ENCODE measurements around the gene MRPL21.

The MRPL21 gene

GRCh38 chr11:68893282-68893681 lies 10.3 kb downstream of the MRPL21 start:
- Histone ChIP-seq H3K9me3 (replicated peaks; ENCODE audit: insufficient read depth, low read length) (no peaks in the 10 kb centered on the region), H3K9me2 (replicated peaks; ENCODE audit: insufficient read depth, low read length) (no peaks in the 10 kb centered on the region), H3K4me3 (ENCODE audit: low read length) (no peak overlapping the region), H3K27me3 (replicated peaks; ENCODE audit: insufficient read depth, low read length) (no peaks in the 10 kb centered on the region), H3K9ac (ENCODE audit: low read length) (no peak overlapping the region), H3K4me2 (ENCODE audit: low read depth, low read length) (no peak overlapping the region), H2AFZ (ENCODE audit: low read length) (no peak overlapping the region), H3K27ac (ENCODE audit: low read length) (no peak overlapping the region), H4K20me1 (ENCODE audit: insufficient read depth, low read length) (no peaks in the 10 kb centered on the region), H3K4me1 (ENCODE audit: low read length) (no peaks in the 10 kb centered on the region), H3F3A (ENCODE audit: insufficient read depth, low read length) (no peaks in the 10 kb centered on the region), H3K36me3 (replicated peaks; ENCODE audit: insufficient read depth, low read length) (no peaks in the 10 kb centered on the region; the same call in 1 of the 2 replicates), H3K79me2 (ENCODE audit: low read length) (no peaks in the 10 kb centered on the region; the same call in 1 of the 2 replicates)
- TF ChIP-seq CTCF (IDR thresholded peaks at IDR 0.05; ENCODE audit: low read length) (no peak), EZH2 (optimal IDR thresholded peaks at IDR 0.05; ENCODE audit: low read depth, low read length) (no peak), EZH2phosphoT487 (IDR thresholded peaks at IDR 0.05; ENCODE audit: low read length) (no peak)
- DNase-seq, result no peak

DNA sequence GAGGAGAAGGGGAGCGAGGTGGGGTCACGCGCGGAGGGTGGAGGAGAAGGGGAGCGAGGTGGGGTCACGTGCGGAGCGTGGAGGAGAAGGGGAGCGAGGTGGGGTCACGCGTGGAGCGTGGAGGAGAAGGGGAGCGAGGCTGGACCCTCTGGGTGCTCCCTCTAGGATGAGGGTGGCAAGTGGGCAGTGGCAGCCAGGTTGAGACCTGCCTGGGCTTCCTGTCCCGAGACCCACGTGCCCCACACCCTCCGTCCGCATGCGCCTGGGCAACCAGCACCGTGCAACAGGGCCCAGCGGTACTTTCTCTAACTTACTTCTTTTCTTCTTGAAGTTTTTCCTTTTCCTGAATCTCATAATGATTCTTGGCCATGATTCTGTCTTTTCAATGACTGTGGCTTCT lies 11.1 kb downstream of the MRPL21 start:
- no peaks in the 10 kb centered on the region for H4K20me1 ChIP-seq (ENCODE audit: insufficient read depth, low read length)
- TF ChIP-seq CTCF (IDR thresholded peaks at IDR 0.05; ENCODE audit: low read length) (no peak), EZH2phosphoT487 (IDR thresholded peaks at IDR 0.05; ENCODE audit: low read length) (no peak), EZH2 (optimal IDR thresholded peaks at IDR 0.05; ENCODE audit: low read depth, low read length) (no peak)
- no peaks in the 10 kb centered on the region for H3K79me2 ChIP-seq (ENCODE audit: low read length)
- H3K27ac ChIP-seq (ENCODE audit: low read length), result no peak overlapping the region
- no peaks in the 10 kb centered on the region; the same call in 1 of the 2 replicates for H3K36me3 ChIP-seq (replicated peaks; ENCODE audit: insufficient read depth, low read length)
- H3K9me3 ChIP-seq (replicated peaks; ENCODE audit: insufficient read depth, low read length), result no peaks in the 10 kb centered on the region
- no peak overlapping the region for H3K9ac ChIP-seq (ENCODE audit: low read length)
- H3K4me2 ChIP-seq (ENCODE audit: low read depth, low read length), result no peak overlapping the region
- H3K27me3 ChIP-seq (replicated peaks; ENCODE audit: insufficient read depth, low read length), result no peaks in the 10 kb centered on the region
- H2AFZ ChIP-seq (ENCODE audit: low read length), result no peak overlapping the region
- no peaks in the 10 kb centered on the region for H3K4me1 ChIP-seq (ENCODE audit: low read length)
- no peak for DNase-seq
- H3K9me2 ChIP-seq (replicated peaks; ENCODE audit: insufficient read depth, low read length), result no peaks in the 10 kb centered on the region
- no peak overlapping the region for H3K4me3 ChIP-seq (ENCODE audit: low read length)
- H3F3A ChIP-seq (ENCODE audit: insufficient read depth, low read length), result no peaks in the 10 kb centered on the region

GRCh38 chr11:68891351-68891948 lies 12.2 kb downstream of the MRPL21 start:
- Histone ChIP-seq H3K9ac (ENCODE audit: low read length) (no peak overlapping the region), H4K20me1 (ENCODE audit: insufficient read depth, low read length) (no peaks in the 10 kb centered on the region), H2AFZ (ENCODE audit: low read length) (no peak overlapping the region), H3K27ac (ENCODE audit: low read length) (no peak overlapping the region), H3K4me1 (ENCODE audit: low read length) (no peaks in the 10 kb centered on the region), H3K79me2 (ENCODE audit: low read length) (no peaks in the 10 kb centered on the region), H3K36me3 (replicated peaks; ENCODE audit: insufficient read depth, low read length) (no peaks in the 10 kb centered on the region; the same call in 1 of the 2 replicates), H3K4me2 (ENCODE audit: low read depth, low read length) (no peak overlapping the region), H3K4me3 (ENCODE audit: low read length) (no peak overlapping the region), H3F3A (ENCODE audit: insufficient read depth, low read length) (no peaks in the 10 kb centered on the region), H3K9me2 (replicated peaks; ENCODE audit: insufficient read depth, low read length) (no peaks in the 10 kb centered on the region), H3K9me3 (replicated peaks; ENCODE audit: insufficient read depth, low read length) (no peaks in the 10 kb centered on the region), H3K27me3 (replicated peaks; ENCODE audit: insufficient read depth, low read length) (no peaks in the 10 kb centered on the region)
- DNase-seq, result no peak
- TF ChIP-seq EZH2phosphoT487 (IDR thresholded peaks at IDR 0.05; ENCODE audit: low read length) (no peak), EZH2 (optimal IDR thresholded peaks at IDR 0.05; ENCODE audit: low read depth, low read length) (no peak), CTCF (IDR thresholded peaks at IDR 0.05; ENCODE audit: low read length) (no peak)

Data from MM.1S (cell line).